DND-41 (cell line): ENCODE results near the gene DAGLA.

Experiments
- CTCF ChIP-seq: IDR thresholded peaks from 2 replicates; pipeline ENCODE4 v1.5.1; 2012; ENCODE audit warnings: borderline replicate concordance, low read length, moderate library complexity, mild to moderate bottlenecking; ENCODE audit not compliant: poor library complexity, severe bottlenecking; ENCODE audit errors: extremely low read depth
- EZH2 ChIP-seq: IDR thresholded peaks from 3 replicates; pipeline ENCODE4 v1.6.1; 2012; ENCODE audit warnings: borderline replicate concordance, low read depth, mild to moderate bottlenecking, moderate library complexity, low read length, inconsistent platforms; ENCODE audit not compliant: severe bottlenecking

- TF ChIP-seq CTCF (no peak), EZH2 (no peak)
Observed at GRCh38 chr11:61793829-61794204, 113.6 kb downstream of the DAGLA start.
